Activated CD4-positive, alpha-beta T cell treated with anti-CD3 and anti-CD28 coated beads, Interleukin-2, Interleukin-6, amounts not matched to agents 100 ng/mL and 50 ng/mL, durations not matched to agents 16 hours and 8 hours (primary cell): ENCODE measurements around the gene SLC4A11.
A peak's percentile ranks its signal among the peaks of the same experiment; 100 is the strongest.

Experiments used
- DNase-seq: peaks from one replicate; pipeline ENCODE4 v3.0.0-alpha.2; 2020

Gene SLC4A11

GRCh38 chr20:3239026-3239866 lies at the start of gene SLC4A11:
TSS of gene SLC4A11 (minus strand) at chr20:3239190. CDS start at chr20:3239137, 53 bp downstream.
- peak; percentile 43 for DNase-seq

GRCh38 chr20:3283222-3283820 lies 44.3 kb upstream of the SLC4A11 start:
- no peak for DNase-seq

GRCh38 chr20:3282271-3283221 lies 43.6 kb upstream of the SLC4A11 start:
- DNase-seq, result no peak

- no peak for DNase-seq
Observed at GRCh38 chr20:3281437-3281836, 42.4 kb upstream of the SLC4A11 start.

- no peak for DNase-seq
Observed at GRCh38 chr20:3279761-3280160, 40.8 kb upstream of the SLC4A11 start.

GRCh38 chr20:3277686-3278465 lies 38.9 kb upstream of the SLC4A11 start:
- no peak for DNase-seq

GRCh38 chr20:3276680-3277015 lies 37.7 kb upstream of the SLC4A11 start:
- DNase-seq, result peak; percentile 19

- DNase-seq, result no peak
Observed at GRCh38 chr20:3275966-3276679, 37.1 kb upstream of the SLC4A11 start.

- no peak for DNase-seq
Observed at GRCh38 chr20:3275064-3275935, 36.3 kb upstream of the SLC4A11 start.

GRCh38 chr20:3273371-3273770 lies 34.4 kb upstream of the SLC4A11 start:
- no peak for DNase-seq

GRCh38 chr20:3270051-3270450 lies 31.1 kb upstream of the SLC4A11 start:
- DNase-seq, result no peak

- no peak for DNase-seq
Observed at GRCh38 chr20:3262566-3262965, 23.6 kb upstream of the SLC4A11 start.

GRCh38 chr20:3258429-3258828 lies 19.4 kb upstream of the SLC4A11 start:
- no peak for DNase-seq

- no peak for DNase-seq
Observed at GRCh38 chr20:3255728-3256127, 16.7 kb upstream of the SLC4A11 start.

GRCh38 chr20:3251806-3252205 lies 12.8 kb upstream of the SLC4A11 start:
- DNase-seq, result no peak

- no peak for DNase-seq
Observed at GRCh38 chr20:3250091-3250504, 11.1 kb upstream of the SLC4A11 start.

- DNase-seq, result no peak
Observed at GRCh38 chr20:3248993-3249347, 10.0 kb upstream of the SLC4A11 start.

GRCh38 chr20:3248167-3248992 lies 9.4 kb upstream of the SLC4A11 start:
- peak; percentile 30 for DNase-seq

GRCh38 chr20:3247638-3248037 lies 8.6 kb upstream of the SLC4A11 start:
- no peak for DNase-seq

GRCh38 chr20:3246682-3247081 lies 7.7 kb upstream of the SLC4A11 start:
- no peak for DNase-seq
